Trophoblast cell (in vitro differentiated cells and primary cell): Measurements from ENCODE around the gene SBK2.
A peak's percentile ranks its signal among the peaks of the same experiment; 100 is the strongest.

Experiments used
- DNase-seq, 2 donors: peaks; one replicate each; pipeline ENCODE4 v3.0.0-alpha.2; 2016
- H2AFZ ChIP-seq: 2 replicates; pipeline ENCODE4 v1.6.1; 2013; ENCODE audit warnings: low read length, moderate library complexity, mild to moderate bottlenecking; ENCODE audit not compliant: insufficient read depth, poor library complexity
- H2AK5ac ChIP-seq: 2 replicates; pipeline ENCODE4 v1.6.1; 2013; ENCODE audit warnings: mild to moderate bottlenecking, low read length
- H2BK120ac ChIP-seq: 2 replicates; pipeline ENCODE4 v1.6.1; 2013; ENCODE audit warnings: low read length, mild to moderate bottlenecking, moderate library complexity; ENCODE audit not compliant: insufficient read depth, poor library complexity
- H2BK12ac ChIP-seq: 2 replicates; pipeline ENCODE4 v1.6.1; 2013; ENCODE audit warnings: mild to moderate bottlenecking, low read length, moderate library complexity
- H2BK5ac ChIP-seq: 2 replicates; pipeline ENCODE4 v1.6.1; 2013; ENCODE audit warnings: low read length, low read depth, moderate library complexity, mild to moderate bottlenecking; ENCODE audit not compliant: poor library complexity
- H3K14ac ChIP-seq: 2 replicates; pipeline ENCODE4 v1.6.1; 2013; ENCODE audit warnings: mild to moderate bottlenecking, low read length
- H3K18ac ChIP-seq: 2 replicates; pipeline ENCODE4 v1.6.1; 2013; ENCODE audit warnings: mild to moderate bottlenecking, low read length
- H3K23ac ChIP-seq: 2 replicates; pipeline ENCODE4 v1.6.1; 2013; ENCODE audit warnings: low read length
- H3K27ac ChIP-seq: 2 replicates; pipeline ENCODE4 v1.5.1; 2013; ENCODE audit warnings: low read depth, mild to moderate bottlenecking, inconsistent platforms, low read length, moderate library complexity
- H3K27me3 ChIP-seq: 2 replicates; pipeline ENCODE4 v1.6.1; 2013; ENCODE audit warnings: inconsistent platforms, mild to moderate bottlenecking, low read length, moderate library complexity; ENCODE audit not compliant: insufficient read depth
- H3K36me3 ChIP-seq, 2 experiments: 1 replicate in 1 of 2; 2 replicates in 1 of 2; pipeline ENCODE4 v1.6.1; 2013; ENCODE audit warnings: low read length in 2 of 2, mild to moderate bottlenecking in 2 of 2, moderate library complexity in 1 of 2; ENCODE audit not compliant: insufficient read depth in 2 of 2, control insufficient read depth in 1 of 2
- H3K4ac ChIP-seq: 2 replicates; pipeline ENCODE4 v1.6.1; 2013; ENCODE audit warnings: low read depth, mild to moderate bottlenecking, low read length, moderate library complexity
- H3K4me1 ChIP-seq, 2 experiments: 1 replicate in 1 of 2; 2 replicates in 1 of 2; pipeline ENCODE4 v1.6.1; 2013; ENCODE audit warnings: low read length in 2 of 2, mild to moderate bottlenecking in 2 of 2, moderate library complexity in 1 of 2; ENCODE audit not compliant: insufficient read depth in 2 of 2, control insufficient read depth in 1 of 2
- H3K4me2 ChIP-seq: 2 replicates; pipeline ENCODE4 v1.6.1; 2013; ENCODE audit warnings: inconsistent platforms, mild to moderate bottlenecking, low read length, moderate library complexity
- H3K4me3 ChIP-seq: 2 replicates; pipeline ENCODE4 v1.5.1; 2013; ENCODE audit warnings: mild to moderate bottlenecking, low read depth, low read length, inconsistent platforms
- H3K79me1 ChIP-seq: one replicate; pipeline ENCODE4 v1.6.1; 2013; ENCODE audit warnings: low read length
- H3K79me2 ChIP-seq: 2 replicates; pipeline ENCODE4 v1.6.1; 2013; ENCODE audit warnings: low read length, mild to moderate bottlenecking; ENCODE audit not compliant: control insufficient read depth, insufficient read depth, poor library complexity
- H3K9ac ChIP-seq: 2 replicates; pipeline ENCODE4 v1.6.1; 2013; ENCODE audit warnings: mild to moderate bottlenecking, low read length
- H3K9me3 ChIP-seq: 2 replicates; pipeline ENCODE4 v1.6.1; 2013; ENCODE audit warnings: low read depth, mild to moderate bottlenecking, control low read depth, inconsistent platforms, low read length; ENCODE audit not compliant: insufficient read depth
- H4K12ac ChIP-seq: 2 replicates; pipeline ENCODE4 v1.6.1; 2013; ENCODE audit warnings: low read depth, mild to moderate bottlenecking, low read length, moderate library complexity
- H4K8ac ChIP-seq: 2 replicates; pipeline ENCODE4 v1.6.1; 2013; ENCODE audit warnings: low read depth, mild to moderate bottlenecking, low read length, moderate library complexity
- H4K91ac ChIP-seq: one replicate; pipeline ENCODE4 v1.6.1; 2013; ENCODE audit warnings: low read depth, mild to moderate bottlenecking, low read length, moderate library complexity
- whole genome bisulfite sequencing: extraction: QIAGEN DNeasy Blood & Tissue Kit; methylation state at CpG from one replicate; pipeline ENCODE4 v1.1.7; 2013; ENCODE audit warnings: missing lambda C conversion rate; ENCODE audit not compliant: insufficient read length, insufficient coverage; ENCODE audit errors: extremely low coverage; 5-methylcytosine and 5-hydroxymethylcytosine counted together

SBK2 gene

GRCh38 chr19:55486971-55487923, 49.7 kb downstream of the SBK2 start:
- Histone ChIP-seq H3K9ac (peak overlapping the region; percentile 39), H3K4me2 (peak overlapping the region; percentile 89), H4K12ac (peak overlapping the region; percentile 78), H3K4me3 (no peak overlapping the region), H2BK120ac (peak overlapping the region; percentile 95), H2BK5ac (peak overlapping the region; percentile 94), H3K27ac (peak overlapping the region; percentile 99), H4K91ac (peak overlapping the region; percentile 99), H3K9me3 (peaks cover 1% of the 10 kb centered on the region), H2AFZ (peak overlapping the region; percentile 61), H3K4ac (peak overlapping the region; percentile 96), H3K18ac (peak overlapping the region; percentile 92), H4K8ac (peak overlapping the region; percentile 91), H2AK5ac (peak overlapping the region; percentile 44), H3K79me2 (peaks cover 24% of the 10 kb centered on the region), H3K79me1 (peaks cover 49% of the 10 kb centered on the region), H3K36me3 (peaks cover 18 to 27% of the 10 kb centered on the region in 2 experiments), H3K27me3 (no peaks in the 10 kb centered on the region), H3K14ac (peak overlapping the region; percentile 95), H2BK12ac (peak overlapping the region; percentile 81), H3K4me1 (peaks cover 47 to 54% of the 10 kb centered on the region in 2 experiments), H3K23ac (no peak overlapping the region)
- WGBS: no CpG with 5 or more reads among the region's 27 CpGs
- peak in 1 of 2 donors; percentile 46 for DNase-seq

- WGBS: 100% methylated on average over 2 of the region's 53 CpGs
- DNase-seq: no peak
Measured at GRCh38 chr19:55486043-55486970, 50.6 kb downstream of the SBK2 start.

DNA sequence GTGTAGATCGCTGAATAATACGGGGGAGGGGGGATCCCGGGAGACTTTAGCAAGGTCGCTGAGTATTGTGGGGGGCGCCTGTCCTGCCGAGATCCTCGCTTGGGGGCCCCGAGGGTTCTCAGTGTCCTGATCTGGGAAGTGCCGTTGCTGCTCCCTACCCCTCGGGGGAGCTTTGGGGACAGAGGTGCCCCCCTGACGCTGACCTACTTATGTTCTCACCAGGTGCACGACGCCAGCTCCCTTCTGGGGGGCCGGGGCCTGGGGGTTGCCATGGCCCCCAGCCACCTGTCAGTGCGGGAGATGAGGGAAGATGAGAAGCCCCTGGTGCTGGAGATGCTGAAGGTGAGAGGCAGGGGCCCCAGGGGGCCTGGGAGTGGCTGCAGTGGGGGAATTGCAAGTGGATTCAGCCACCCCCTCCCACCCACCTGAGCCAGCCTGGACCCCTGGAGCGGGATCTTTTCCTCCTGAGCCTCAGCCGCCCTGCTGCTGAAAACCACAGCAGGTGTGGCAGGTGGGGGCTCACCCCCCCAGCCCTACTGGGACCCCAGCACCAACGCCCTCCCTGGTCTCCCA, 51.4 kb downstream of the SBK2 start:
- Histone ChIP-seq H3K9me3 (peaks cover 1% of the 10 kb centered on the region), H3K14ac (peak overlapping the region; percentile 95), H3K4me2 (peak overlapping the region; percentile 89), H4K8ac (peak overlapping the region; percentile 91), H3K9ac (peak overlapping the region; percentile 86), H2BK120ac (peak overlapping the region; percentile 95), H3K18ac (peak overlapping the region; percentile 82), H2AFZ (peak overlapping the region; percentile 60), H4K12ac (peak overlapping the region; percentile 88), H3K79me1 (peaks cover 49% of the 10 kb centered on the region), H2AK5ac (peak overlapping the region; percentile 98), H4K91ac (peak overlapping the region; percentile 99), H2BK5ac (peak overlapping the region; percentile 94), H3K79me2 (peaks cover 24% of the 10 kb centered on the region), H3K4me3 (peak overlapping the region; percentile 80), H3K4ac (peak overlapping the region; percentile 96), H2BK12ac (peak overlapping the region; percentile 86), H3K4me1 (peaks cover 47 to 49% of the 10 kb centered on the region in 2 experiments), H3K23ac (no peak overlapping the region), H3K36me3 (peaks cover 22 to 26% of the 10 kb centered on the region in 2 experiments), H3K27ac (peak overlapping the region; percentile 99), H3K27me3 (no peaks in the 10 kb centered on the region)
- no CpG with 5 or more reads among the region's 18 CpGs for WGBS
- no peak for DNase-seq

More at GRCh38 chr19:55486043-55486970, 50.6 kb downstream of the SBK2 start:
- H3K4me2 ChIP-seq: peak overlapping the region; percentile 89
- H2AFZ ChIP-seq: no peak overlapping the region
- H3K4ac ChIP-seq: peak overlapping the region; percentile 96
- H3K9me3 ChIP-seq: peaks cover 1% of the 10 kb centered on the region
- H3K23ac ChIP-seq: no peak overlapping the region
- peak overlapping the region; percentile 95 for H3K14ac ChIP-seq
- H4K8ac ChIP-seq: peak overlapping the region; percentile 91
- H3K4me3 ChIP-seq: peak overlapping the region; percentile 80
- H3K9ac ChIP-seq: peak overlapping the region; percentile 86
- peak overlapping the region; percentile 71 for H4K12ac ChIP-seq
- H3K79me2 ChIP-seq: peaks cover 24% of the 10 kb centered on the region
- H2BK120ac ChIP-seq: peak overlapping the region; percentile 95
- peak overlapping the region; percentile 82 for H3K18ac ChIP-seq
- peak overlapping the region; percentile 86 for H2BK12ac ChIP-seq
- peak overlapping the region; percentile 99 for H3K27ac ChIP-seq
- peak overlapping the region; percentile 99 for H4K91ac ChIP-seq
- peaks cover 49% of the 10 kb centered on the region for H3K79me1 ChIP-seq
- peak overlapping the region; percentile 98 for H2AK5ac ChIP-seq
- H3K27me3 ChIP-seq: no peaks in the 10 kb centered on the region
- H2BK5ac ChIP-seq: peak overlapping the region; percentile 94
- peaks cover 21 to 28% of the 10 kb centered on the region in 2 experiments for H3K36me3 ChIP-seq
- peaks cover 47 to 52% of the 10 kb centered on the region in 2 experiments for H3K4me1 ChIP-seq
